ENCODE results near the gene ASF1B.
A peak's percentile ranks its signal among the peaks of the same experiment; 100 is the strongest.
"Not testable (repeated sequence)": the region's sequence is repeated elsewhere in the genome, so short reads cannot be mapped to it uniquely, and the experiment has no call there.

The ASF1B gene

GRCh38 chr19:14160017-14160703 lies 23.8 kb upstream of the ASF1B start:
- DNase-seq (ENCODE audit: low spot score), result no peak

- DNase-seq (ENCODE audit: low spot score), result no peak
Measured at GRCh38 chr19:14159059-14159458, 22.7 kb upstream of the ASF1B start.

DNA sequence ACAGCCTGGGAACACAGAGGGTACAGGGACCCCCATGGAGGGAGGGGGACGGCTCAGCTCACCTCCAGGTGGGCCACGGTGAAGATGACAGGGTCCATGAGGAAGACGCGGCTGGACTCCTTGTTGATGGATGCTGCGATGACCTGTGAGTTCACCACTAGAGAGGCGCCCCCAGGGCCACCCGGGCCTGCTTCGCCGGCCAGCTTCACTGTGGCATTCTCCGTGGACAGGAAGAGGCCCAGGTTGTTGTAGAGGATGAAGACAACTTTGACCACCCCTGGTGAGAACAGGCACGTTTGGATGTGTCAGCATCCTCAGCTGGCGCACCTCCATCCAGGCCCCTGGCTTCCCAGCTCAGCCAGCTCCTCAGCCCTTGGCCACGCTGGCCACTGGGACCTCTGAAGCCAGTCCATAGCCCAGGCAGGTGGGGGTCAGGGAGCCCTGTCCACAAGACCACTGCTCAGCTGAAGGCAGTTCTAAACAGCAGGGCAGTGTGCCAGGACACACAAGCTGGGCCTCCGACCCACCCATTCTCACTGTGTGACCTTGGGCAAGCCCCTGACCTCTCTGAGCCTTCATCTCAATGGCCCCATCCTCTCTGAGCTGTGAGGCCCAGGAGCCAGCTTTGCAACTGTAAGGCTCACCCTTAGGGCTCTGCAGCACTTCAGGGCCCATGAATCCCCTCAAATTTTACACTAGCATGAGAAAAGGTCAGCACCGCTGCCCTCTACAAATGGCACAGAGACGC lies 22.1 kb upstream of the ASF1B start:
- no peak for DNase-seq (ENCODE audit: low spot score)

GRCh38 chr19:14156971-14157717 lies 20.8 kb upstream of the ASF1B start:
- no peak for DNase-seq (ENCODE audit: low spot score)

DNA sequence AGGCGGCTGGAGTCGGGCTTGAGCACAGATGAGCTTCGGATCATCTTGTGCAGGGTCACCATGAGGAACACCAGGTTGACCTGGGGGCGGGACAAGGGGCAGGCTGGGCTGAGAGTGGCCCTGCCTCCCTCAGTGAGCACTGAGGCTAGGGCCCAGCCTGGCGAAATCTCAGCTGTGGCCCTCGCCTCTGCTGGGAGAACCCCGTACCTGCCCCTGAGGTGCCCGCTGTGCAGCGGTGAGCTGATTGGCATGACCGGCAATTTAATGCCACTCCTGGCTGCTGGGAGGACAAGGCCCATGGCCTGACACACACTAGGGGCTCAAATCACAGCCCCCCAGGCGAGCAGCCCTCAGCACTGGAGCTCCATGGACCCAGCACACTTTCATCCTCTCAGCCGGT lies 19.7 kb upstream of the ASF1B start:
- no peak for DNase-seq (ENCODE audit: low spot score)

GRCh38 chr19:14155371-14155770 lies 19.0 kb upstream of the ASF1B start:
- DNase-seq (ENCODE audit: low spot score), result no peak

DNA sequence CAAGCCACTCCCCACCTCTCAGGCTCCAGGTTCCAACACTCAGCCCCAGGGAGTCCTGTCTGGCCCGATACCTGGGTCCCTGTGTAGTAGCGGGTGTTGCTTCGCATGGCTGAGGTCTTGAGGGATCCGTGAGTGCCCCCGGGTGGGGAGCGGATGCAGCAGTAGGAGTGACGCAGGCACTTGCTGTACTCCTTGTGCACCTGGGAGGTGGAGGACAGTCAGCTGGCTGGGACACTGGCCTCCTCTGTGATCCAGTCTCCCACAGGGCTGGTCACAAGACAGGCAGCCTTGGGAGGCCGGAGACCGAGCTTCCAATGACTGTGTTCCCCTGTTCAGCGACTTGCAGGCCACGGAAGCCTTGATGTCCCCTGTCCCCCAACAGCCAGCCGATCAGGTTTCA lies 16.3 kb upstream of the ASF1B start:
- no peak for DNase-seq (ENCODE audit: low spot score)

- no peak for DNase-seq (ENCODE audit: low spot score)
Measured at GRCh38 chr19:14150770-14151661, 14.6 kb upstream of the ASF1B start.

DNA sequence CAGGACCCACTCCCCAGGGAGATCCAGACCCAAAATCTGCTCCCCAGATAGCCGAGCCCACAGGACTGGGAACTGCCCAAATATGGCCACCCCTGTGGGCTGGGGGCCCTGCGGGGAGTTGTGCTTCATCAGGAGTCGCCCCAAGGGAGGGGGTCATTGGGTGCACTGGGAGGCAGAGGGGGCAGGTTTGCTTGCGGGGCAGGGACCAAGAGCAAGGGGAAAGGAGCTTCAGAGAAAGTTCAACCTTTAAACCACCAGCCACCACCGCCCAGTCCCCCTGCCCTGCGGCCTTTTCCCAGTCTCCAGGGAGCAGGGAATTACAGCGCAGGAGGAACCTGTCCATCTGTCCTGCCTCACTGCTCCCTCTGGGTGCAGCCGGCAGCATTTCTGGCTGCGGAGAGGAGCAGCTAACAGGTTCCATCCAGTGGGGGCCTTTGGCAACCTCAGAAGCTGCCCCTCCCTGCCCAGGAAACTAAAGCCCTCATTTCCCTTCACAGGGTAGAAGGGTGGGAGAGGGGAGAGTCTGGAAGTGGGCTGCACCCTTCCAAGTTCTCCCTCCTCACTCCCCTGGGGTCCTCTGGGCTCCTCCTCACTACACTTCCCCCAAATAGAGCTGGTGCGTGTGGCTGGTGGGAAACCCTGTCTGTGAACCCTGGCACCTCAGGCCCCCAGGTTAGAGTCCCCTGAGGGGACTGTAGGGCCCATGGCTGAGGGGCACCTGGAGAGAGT lies 13.8 kb upstream of the ASF1B start:
- DNase-seq (ENCODE audit: low spot score), result no peak

GRCh38 chr19:14149509-14149994 lies 13.2 kb upstream of the ASF1B start:
- DNase-seq (ENCODE audit: low spot score), result peak; percentile 74

DNA sequence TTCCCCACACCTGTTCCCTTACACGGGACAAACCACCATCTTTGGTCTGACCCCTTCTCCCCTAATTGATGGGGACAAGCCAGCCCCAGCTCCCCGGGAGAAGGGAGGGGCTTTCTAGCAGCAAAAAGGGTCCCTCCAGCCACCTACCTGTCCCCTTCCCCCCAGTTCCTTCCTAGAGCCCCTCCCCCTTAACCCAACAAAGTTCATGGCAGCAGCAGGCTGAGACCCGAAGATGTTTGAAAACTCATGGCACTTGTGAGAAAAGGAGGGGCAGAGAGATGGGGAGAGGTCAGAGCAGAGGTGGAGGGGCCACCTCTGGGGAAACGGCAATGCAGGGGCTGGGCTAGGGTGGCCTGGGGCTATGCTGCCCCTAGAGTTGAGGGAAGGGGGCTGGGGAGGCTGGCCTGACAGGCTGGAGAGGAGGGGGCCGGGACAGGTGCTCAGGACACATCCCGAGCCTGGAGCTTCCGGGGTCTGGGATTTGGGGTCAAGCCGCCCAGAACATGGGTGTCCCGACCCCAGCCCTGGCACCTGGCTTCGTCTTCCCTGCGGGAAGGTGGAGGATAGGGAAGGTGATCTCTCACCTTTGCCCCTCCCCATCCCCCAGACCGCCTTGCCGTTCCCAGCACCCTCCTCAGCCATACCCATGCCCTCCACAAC lies 12.5 kb upstream of the ASF1B start:
- no peak for DNase-seq (ENCODE audit: low spot score)

GRCh38 chr19:14147797-14148605 lies 11.6 kb upstream of the ASF1B start:
- DNase-seq (ENCODE audit: low spot score), result peak; percentile 75

GRCh38 chr19:14146789-14147216 lies 10.4 kb upstream of the ASF1B start:
- DNase-seq (ENCODE audit: low spot score), result no peak

DNA sequence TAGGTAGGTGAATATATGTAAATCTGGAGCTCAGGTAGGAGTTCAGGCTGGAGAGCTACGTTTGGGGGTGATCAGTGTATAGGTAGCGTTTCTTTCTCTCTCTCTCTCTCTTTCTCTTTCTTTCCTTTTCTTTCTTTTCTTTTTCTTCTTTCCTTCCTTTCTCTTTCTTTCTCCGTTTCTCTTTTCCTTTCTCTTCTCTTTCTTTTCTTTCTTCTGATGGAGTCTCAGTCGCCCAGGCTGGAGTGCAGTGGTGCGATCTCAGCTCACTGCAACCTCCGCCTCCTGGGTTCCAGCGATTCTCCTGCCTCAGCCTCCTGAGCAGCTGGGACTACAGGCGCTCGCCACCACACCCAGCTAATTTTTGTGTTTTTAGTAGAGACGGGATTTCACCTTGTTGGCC lies 9.8 kb upstream of the ASF1B start:
- DNase-seq (ENCODE audit: low spot score), result not testable (repeated sequence)

GRCh38 chr19:14145381-14145780 lies 9.0 kb upstream of the ASF1B start:
- DNase-seq (ENCODE audit: low spot score), result no peak

- DNase-seq (ENCODE audit: low spot score), result no peak
Measured at GRCh38 chr19:14142262-14143190, 6.1 kb upstream of the ASF1B start.

DNA sequence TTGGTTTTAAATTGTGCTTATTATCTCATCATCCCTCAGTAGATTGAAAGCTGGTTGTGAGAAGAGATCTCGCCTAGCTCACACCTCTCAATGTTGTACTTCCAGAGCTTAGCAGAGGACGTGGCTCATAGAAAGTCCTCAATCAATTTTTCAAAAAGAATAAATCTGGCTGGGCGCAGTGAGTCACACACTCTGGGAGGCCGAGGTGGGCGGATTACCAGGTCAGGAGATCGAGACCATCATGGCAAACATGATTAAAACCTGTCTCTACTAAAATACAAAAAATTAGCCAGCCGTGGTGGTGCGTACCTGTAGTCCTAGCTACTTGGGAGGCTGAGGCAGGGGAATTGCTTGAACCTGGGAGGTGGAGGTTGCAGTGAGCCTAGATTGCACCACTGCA lies 4.7 kb upstream of the ASF1B start:
- no peak for DNase-seq (ENCODE audit: low spot score)

- no peak for DNase-seq (ENCODE audit: low spot score)
Measured at GRCh38 chr19:14139944-14140343, 3.6 kb upstream of the ASF1B start.

All from globus pallidus (tissue), 1 donor.